Upper lobe of left lung (tissue), 4 donors: ENCODE data around the gene DLAT.

Experiments
- CTCF ChIP-seq, 6 experiments: fragments of 450-650 bp in 4 of 6; fragments of 200-600 bp in 2 of 6; sonication (generic) in 2 of 6; IDR thresholded peaks; one replicate each; pipeline ENCODE4 v1.5.1; 2016 to 2019; ENCODE audit warnings: antibody characterized with exemption in 6 of 6
- POLR2AphosphoS5 ChIP-seq, 2 donors: sonication (generic); formaldehyde crosslinking; IDR thresholded peaks; one replicate each; pipeline ENCODE4 v1.5.1; 2017; ENCODE audit warnings: antibody characterized with exemption in 2 of 2

DNA sequence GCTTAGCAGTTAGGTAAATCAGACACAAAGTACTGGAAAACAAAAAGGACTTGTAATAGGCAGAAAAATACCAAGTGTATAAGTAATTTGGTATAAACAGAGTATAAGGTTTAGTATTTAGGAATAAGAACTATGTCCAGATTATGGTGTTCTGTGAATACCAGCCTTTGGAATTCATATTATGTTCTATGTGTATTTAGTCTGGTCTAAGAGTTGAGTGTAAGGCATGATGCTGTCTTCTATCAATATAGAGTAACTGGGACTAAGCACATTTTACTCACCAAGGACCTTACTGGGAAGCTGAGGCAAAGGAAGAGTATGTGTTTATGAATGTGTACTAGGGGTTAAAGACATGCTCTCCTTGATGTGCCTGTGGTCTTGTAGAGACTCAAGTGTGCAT, 71.0 kb downstream of the DLAT start:
- TF ChIP-seq POLR2AphosphoS5 (IDR thresholded peaks at IDR 0.05) (no peak), CTCF (IDR thresholded peaks at IDR 0.05) (no peak)
